A673 (cell line): ENCODE data around the gene BPIFB1.

Source experiments
- EZH2 ChIP-seq: fragments of 200-600 bp; sonication (generic); IDR thresholded peaks from 2 replicates; pipeline ENCODE4 v1.6.1; 2017; ENCODE audit warnings: borderline replicate concordance, low read depth, mild to moderate bottlenecking, mixed read lengths, antibody characterized with exemption, low read length; ENCODE audit not compliant: poor library complexity, severe bottlenecking
- TF ChIP-seq, protein P1 (sequence below): fragments of 300-800, 200-600 bp; sonication (generic); conservative IDR thresholded peaks from 2 replicates; pipeline ENCODE4 v1.5.1; 2017; ENCODE audit warnings: low read depth, mild to moderate bottlenecking, antibody characterized with exemption, low read length, moderate library complexity, mixed read lengths

DNA sequence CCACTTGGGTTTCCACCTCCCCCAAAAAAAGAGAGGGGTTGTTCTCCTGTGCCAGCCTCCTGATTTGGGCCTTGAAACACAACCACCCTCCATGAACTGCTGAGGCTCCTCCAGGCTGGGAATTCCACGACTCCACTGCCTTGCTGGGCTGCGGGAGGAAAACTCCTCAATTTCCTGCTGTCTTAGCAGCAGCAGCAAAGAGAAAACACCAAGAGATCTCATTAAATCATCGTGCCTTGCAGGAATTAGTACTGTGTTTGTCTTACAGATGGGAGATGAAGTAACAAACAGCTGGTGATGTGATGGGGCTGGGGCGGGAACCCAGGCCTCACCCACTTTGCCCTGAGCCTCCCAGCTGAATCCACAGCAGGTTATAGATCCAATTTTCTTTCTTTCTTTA is 29.0 kb downstream of the BPIFB1 start:
- TF ChIP-seq EZH2: no peak
- TF ChIP-seq, protein P1, sequence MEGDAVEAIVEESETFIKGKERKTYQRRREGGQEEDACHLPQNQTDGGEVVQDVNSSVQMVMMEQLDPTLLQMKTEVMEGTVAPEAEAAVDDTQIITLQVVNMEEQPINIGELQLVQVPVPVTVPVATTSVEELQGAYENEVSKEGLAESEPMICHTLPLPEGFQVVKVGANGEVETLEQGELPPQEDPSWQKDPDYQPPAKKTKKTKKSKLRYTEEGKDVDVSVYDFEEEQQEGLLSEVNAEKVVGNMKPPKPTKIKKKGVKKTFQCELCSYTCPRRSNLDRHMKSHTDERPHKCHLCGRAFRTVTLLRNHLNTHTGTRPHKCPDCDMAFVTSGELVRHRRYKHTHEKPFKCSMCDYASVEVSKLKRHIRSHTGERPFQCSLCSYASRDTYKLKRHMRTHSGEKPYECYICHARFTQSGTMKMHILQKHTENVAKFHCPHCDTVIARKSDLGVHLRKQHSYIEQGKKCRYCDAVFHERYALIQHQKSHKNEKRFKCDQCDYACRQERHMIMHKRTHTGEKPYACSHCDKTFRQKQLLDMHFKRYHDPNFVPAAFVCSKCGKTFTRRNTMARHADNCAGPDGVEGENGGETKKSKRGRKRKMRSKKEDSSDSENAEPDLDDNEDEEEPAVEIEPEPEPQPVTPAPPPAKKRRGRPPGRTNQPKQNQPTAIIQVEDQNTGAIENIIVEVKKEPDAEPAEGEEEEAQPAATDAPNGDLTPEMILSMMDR: no peak
